Limb (tissue), 2 donors: Measurements from ENCODE around the gene ANKRD37.

Experiments used
- DNase-seq, 2 donors: peaks; one replicate each; pipeline ENCODE4 v3.0.0-alpha.2; 2016; ENCODE audit errors: extremely low spot score in 2 of 2

The ANKRD37 gene

GRCh38 chr4:185412412-185412811, 15.8 kb downstream of the ANKRD37 start:
- no peak for DNase-seq

DNA sequence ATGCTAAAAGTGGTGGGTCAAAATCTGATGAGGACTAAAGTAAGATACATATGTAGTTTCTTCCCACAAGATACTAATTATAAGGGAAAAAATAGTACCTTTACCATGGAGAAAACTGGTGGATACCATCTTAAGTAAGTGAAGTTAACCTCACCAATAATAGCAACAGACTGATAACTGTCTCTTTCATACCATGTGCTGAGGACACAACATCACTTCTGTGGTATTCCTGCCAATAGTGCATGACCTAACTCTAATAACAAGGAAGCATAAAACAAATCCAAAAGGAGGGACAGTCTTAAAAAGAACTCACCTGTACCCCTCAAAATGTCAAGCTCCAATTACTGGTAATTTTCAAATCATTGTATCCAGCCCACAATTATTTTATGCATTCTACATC, 20.3 kb downstream of the ANKRD37 start:
- no peak for DNase-seq

DNA sequence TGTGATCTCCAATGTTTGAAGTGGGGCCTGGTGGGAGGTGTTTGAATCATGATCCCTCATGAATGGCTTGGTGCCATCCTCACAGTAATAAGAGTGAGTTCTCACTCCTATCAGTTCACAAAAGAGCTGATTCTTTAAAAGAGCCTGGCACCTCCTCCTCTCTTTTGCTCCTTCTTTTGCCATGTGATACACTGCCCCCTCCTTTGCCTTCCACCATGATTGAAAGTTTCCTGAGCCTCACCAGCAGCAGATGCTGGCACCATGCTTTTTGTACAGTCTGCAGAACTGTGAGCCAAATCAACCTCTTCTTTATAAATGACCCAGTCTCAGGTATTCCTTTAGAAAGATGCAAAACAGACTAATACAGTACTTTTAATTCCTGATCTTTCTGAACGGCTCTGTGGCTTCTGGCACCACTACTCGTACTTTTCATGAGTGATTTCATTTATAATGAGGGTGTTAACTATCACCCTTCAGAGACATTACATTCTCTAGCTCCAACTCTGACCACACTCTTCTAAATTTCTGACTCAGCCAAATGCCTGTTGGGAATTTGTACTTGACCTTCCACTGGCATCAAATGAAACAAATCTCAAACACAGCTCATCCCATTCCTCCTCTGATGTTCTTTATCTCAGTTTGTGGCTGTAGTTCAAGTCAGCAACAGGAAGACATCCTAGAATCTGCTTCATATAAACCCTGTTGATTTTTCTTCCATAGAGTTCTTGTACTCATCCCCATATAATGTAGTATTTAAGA, 24.9 kb downstream of the ANKRD37 start:
- DNase-seq: no peak

DNA sequence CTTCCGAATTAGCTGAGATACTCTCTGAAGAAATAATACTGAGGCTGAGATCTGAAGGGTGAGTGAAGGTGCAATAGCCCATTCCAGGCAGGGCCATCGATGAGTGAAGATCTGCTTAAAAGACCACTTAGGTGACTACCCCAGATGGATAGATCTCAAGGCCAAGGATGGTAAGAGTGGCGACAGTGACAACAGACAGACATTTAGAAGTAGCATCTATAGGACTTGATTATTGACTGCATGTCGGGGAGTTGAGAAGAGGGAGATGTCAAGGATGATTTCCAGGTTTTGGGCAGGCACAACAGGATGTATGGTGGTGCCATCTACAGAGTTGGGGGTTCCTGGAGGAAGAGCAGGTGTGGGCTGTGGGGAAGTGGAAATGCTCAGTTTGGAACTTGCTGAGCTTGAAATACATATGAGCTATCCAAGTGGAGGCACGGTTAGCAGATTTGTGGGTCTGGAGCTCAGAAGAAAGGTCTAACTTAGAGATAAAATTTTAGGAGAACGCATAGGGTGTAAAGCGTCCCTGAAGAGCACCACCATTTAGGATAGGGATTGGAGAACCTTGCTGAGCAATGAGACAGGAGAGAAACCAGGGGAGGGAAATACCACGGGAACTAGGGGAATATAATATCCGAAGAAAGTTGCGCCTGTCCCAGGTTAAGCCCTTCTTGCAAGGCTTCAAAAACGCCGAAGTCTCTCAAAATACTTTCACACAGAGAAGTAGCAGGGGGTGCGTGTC, 28.4 kb downstream of the ANKRD37 start:
- DNase-seq: no peak

GRCh38 chr4:185425647-185426352, 29.2 kb downstream of the ANKRD37 start, which contains the start of gene UFSP2:
Gene UFSP2, minus strand, starts transcription at chr4:185425964. Its CDS starts 96 bp downstream, at chr4:185425868.
- DNase-seq: peak; percentile 94 to 97

DNA sequence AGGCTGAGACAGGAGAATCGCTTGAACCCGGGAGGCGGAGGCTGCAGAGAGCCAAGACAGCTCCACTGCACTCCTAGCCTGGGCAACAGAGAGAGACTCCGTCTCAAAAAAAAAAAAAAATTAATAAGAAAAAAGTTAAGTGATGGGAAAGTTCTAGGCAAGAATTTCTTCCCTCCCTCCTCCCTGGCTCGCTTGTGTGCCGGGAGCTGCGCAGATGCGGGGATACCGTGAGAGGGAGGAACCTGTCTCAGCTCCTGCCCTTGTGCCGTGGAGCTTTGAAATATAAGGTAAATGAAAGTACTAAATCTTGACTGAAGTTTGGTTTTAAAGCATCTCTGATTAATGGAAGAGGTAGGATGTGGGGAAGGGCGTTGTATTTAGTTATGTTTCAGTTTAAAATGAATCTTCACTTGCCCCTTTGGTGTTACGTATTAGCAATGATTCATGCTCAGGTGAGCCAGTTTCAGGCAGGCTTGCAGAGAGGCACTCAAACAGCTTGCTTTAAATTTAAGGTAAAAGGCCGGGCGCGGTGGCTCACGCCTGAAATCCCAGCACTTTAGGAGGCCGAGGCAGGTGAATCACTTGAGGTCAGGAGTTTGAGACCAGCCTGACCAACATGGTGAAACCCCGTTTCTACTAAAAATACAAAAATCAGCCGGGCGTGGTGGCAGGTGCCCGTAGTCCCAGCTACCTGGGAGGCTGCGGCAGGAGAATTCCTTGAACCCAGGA, 30.5 kb downstream of the ANKRD37 start:
- DNase-seq: no peak

GRCh38 chr4:185429660-185430059, 33.0 kb downstream of the ANKRD37 start:
- no peak for DNase-seq

GRCh38 chr4:185435466-185435865, 38.8 kb downstream of the ANKRD37 start:
- DNase-seq: no peak

- no peak for DNase-seq
Measured at GRCh38 chr4:185437809-185438208, 41.2 kb downstream of the ANKRD37 start.

DNA sequence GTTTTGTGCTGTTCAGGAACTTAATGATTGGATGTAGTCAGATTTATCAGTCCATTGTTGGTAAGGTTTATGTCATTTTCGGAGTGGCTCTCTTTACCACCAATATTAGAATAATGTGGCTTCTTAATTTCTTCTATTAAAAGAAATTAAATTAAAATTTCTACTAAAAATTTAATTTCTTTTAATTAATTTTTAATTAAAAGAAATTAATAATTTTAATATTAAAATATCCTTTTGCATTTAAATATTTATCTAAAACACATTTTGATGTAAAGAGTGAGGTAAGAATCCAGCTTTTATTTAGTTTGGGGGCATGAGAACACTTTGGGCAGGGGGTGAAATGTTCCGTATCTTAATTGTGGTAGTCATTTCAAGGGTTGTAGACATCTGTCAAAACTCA, 44.8 kb downstream of the ANKRD37 start:
- DNase-seq: no peak

GRCh38 chr4:185445209-185445608, 48.6 kb downstream of the ANKRD37 start:
- DNase-seq: no peak
